GM12892 (cell line): Measurements from ENCODE around the gene CACNA1E.

Source experiments
- POLR2A ChIP-seq: IDR thresholded peaks from 2 replicates; pipeline ENCODE4 v1.6.1; 2011; ENCODE audit warnings: low read depth, low read length, control low read depth
- POLR2AphosphoS5 ChIP-seq: IDR thresholded peaks from 2 replicates; pipeline ENCODE4 v1.6.1; 2011; ENCODE audit warnings: low read depth, low read length, control low read depth

DNA sequence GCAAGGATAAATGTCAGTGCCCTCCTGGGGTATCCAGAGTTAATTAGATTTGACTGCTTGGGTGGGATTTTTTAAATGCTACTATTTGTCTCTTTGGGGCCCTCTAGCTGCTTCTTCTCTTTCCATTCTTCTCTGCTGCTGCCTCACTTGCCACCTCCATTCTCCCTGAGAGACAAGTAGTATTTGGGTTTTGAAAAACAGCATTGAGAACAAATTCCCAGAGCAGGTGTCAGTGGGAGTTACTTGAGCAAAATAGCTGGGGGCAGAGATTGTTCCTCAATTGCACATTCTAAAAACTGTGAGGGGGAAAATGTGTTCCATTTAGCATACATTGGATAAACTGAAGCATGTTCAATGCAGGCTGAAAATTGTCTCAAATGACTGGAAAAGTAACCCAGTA, 286.5 kb downstream of the CACNA1E start:
- TF ChIP-seq POLR2AphosphoS5 (no peak), POLR2A (no peak)
